ENCODE results near the gene CHRNB2. TPM values are rescaled to one million over a fixed set of nuclear protein-coding genes. Genes with fewer than 3 reads are reported as not detected.

The CHRNB2 gene
- total and polyA plus RNA-seq, 2 of the 4 experiments (the other 2 are of a cell fraction): under 0.01 to 0.03 TPM

- Histone ChIP-seq H3K23ac (ENCODE audit: low read depth, low read length) (no peak overlapping the region), H2BK5ac (ENCODE audit: low read depth, low read length, poor library complexity, severe bottlenecking) (peak overlapping the region; percentile 67), H2BK120ac (ENCODE audit: low read depth, low read length) (no peak overlapping the region), H2AFZ (replicated peaks; ENCODE audit: low read length, poor library complexity) (no peak overlapping the region), H3K27ac (ENCODE audit: insufficient read depth, low read length) (peak overlapping the region; percentile 56; the same call in 1 of the 2 replicates), H3K9ac (ENCODE audit: low read depth, low read length) (no peak overlapping the region), H3K79me1 (ENCODE audit: low read depth in 1 of 2, low read length in 2 of 2) (peaks cover 21 to 59% of the 10 kb centered on the region in 2 experiments; a peak in 3 of 4 replicates), H3K36me3 (ENCODE audit: control insufficient read depth, insufficient read depth, low read length) (peaks cover 4% of the 10 kb centered on the region), H3K4me2 (ENCODE audit: low read depth, low read length) (peak overlapping the region; percentile 73), H4K8ac (ENCODE audit: low read depth in 2 of 2, low read length in 2 of 2) (no peak overlapping the region), H3K4me1 (ENCODE audit: control insufficient read depth, insufficient read depth, low read length) (peaks cover 9% of the 10 kb centered on the region), H3K9me3 (ENCODE audit: control insufficient read depth, insufficient read depth, low read length) (no peaks in the 10 kb centered on the region), H3K4me3 (ENCODE audit: insufficient read depth, low read depth, low read length) (no peak overlapping the region), H4K5ac (ENCODE audit: low read depth, low read length) (no peak overlapping the region), H2BK15ac (ENCODE audit: low read depth, low read length) (no peak overlapping the region; the same call in 2 of the 3 replicates), H2BK20ac (ENCODE audit: low read depth, low read length) (no peak overlapping the region), H2AK5ac (ENCODE audit: low read depth, low read length) (peak overlapping the region; percentile 20; the same call in 1 of the 2 replicates), H3K18ac (ENCODE audit: low read depth, low read length) (no peak overlapping the region), H3K9me1 (ENCODE audit: insufficient read depth, low read length) (peaks cover 13% of the 10 kb centered on the region), H3K14ac (replicated peaks; ENCODE audit: low read depth, low read length) (no peak overlapping the region), H2AK9ac (replicated peaks; ENCODE audit: low read depth, low read length, poor library complexity) (no peak overlapping the region), H4K20me1 (ENCODE audit: insufficient read depth, low read length) (peaks cover 54% of the 10 kb centered on the region), H3K27me3 (ENCODE audit: control insufficient read depth, insufficient read depth, low read length) (no peaks in the 10 kb centered on the region), H3K56ac (ENCODE audit: extremely low read depth, insufficient read depth, low read length) (no peak overlapping the region), H4K91ac (ENCODE audit: insufficient read depth, low read depth, low read length) (no peak overlapping the region), H3K4ac (ENCODE audit: low read depth, low read length) (no peak overlapping the region)
- POLR2A ChIA-PET (ENCODE audit: unreplicated experiment): interaction anchor here (0.7 kb wide), 2 partner anchors 57 to 152 kb away, joined by 3 to 6 read pairs; no protein-coding TSS in a partner anchor
- ATAC-seq (ENCODE audit: low read depth): peak; percentile 82
- no TSS peak for BruUV-seq (replicated peaks)
- CTCF ChIA-PET: interaction anchor here (0.5 to 0.6 kb wide), 3 partner anchors 22 to 130 kb away, joined by 3 to 5 read pairs (median 3); no protein-coding TSS in a partner anchor
- peak; percentile 97 for DNase-seq
- intact Hi-C loops (cut with micrococcal nuclease) (loop anchor here (1.0 kb wide), 1 partner anchor 17 kb away; the partner anchor contains the start of gene ADAR), dilution Hi-C loops (cut with HindIII; ENCODE audit: low sequenced_read_pairs, unreplicated experiment) (no loop called here), in situ Hi-C loops (cut with MboI; ENCODE audit: low sequenced_read_pairs) (no loop called here)
- WGBS, 2 experiments (ENCODE audit: extremely low coverage in 2 of 2, insufficient read length in 1 of 2): 95% methylated on average over 4 of the region's 8 CpGs; no CpG with 5 or more reads in 1 of the 2 experiments
- TF ChIP-seq FOS (IDR thresholded peaks at IDR 0.05; ENCODE audit: low read depth, low read length) (peak; percentile 94), CTCF (conservative IDR thresholded peaks at IDR 0.05; ENCODE audit: low read depth, low read length) (peak; percentile 22; the same call in 1 of the 2 replicates), MAZ (IDR thresholded peaks at IDR 0.05; ENCODE audit: borderline replicate concordance, low read depth, low read length) (peak; percentile 44; the same call in 1 of the 2 replicates), RAD21 (IDR thresholded peaks at IDR 0.05; ENCODE audit: low read length) (no peak; the same call in 1 of the 2 replicates), NFE2L2 (IDR thresholded peaks at IDR 0.05; ENCODE audit: low read depth, low read length) (no peak), POLR2A (IDR thresholded peaks at IDR 0.05; ENCODE audit: low read depth, low read length) (peak; percentile 36; the same call in 1 of the 2 replicates), USF2 (IDR thresholded peaks at IDR 0.05; ENCODE audit: low read depth, low read length) (no peak), ELK1 (IDR thresholded peaks at IDR 0.05; ENCODE audit: borderline replicate concordance, low read depth, low read length) (no peak), SMC3 (IDR thresholded peaks at IDR 0.05; ENCODE audit: low read depth, low read length) (no peak), RCOR1 (IDR thresholded peaks at IDR 0.05; ENCODE audit: insufficient replicate concordance, low read length) (peak; percentile 60), CEBPB (IDR thresholded peaks at IDR 0.05; ENCODE audit: low read depth, low read length) (peak; percentile 80), BHLHE40 (IDR thresholded peaks at IDR 0.05; ENCODE audit: low read depth, low read length) (no peak), MAFK (IDR thresholded peaks at IDR 0.05; ENCODE audit: low read depth, low read length) (no peak)
Observed at GRCh38 chr1:154624746-154625643, 57.4 kb downstream of the CHRNB2 start.
